ENCODE results near the gene OGFOD3. TPM values are rescaled to one million over a fixed set of nuclear protein-coding genes. Genes with fewer than 3 reads are reported as not detected.
A peak's percentile ranks its signal among the peaks of the same experiment; 100 is the strongest.

The OGFOD3 gene
- total RNA-seq, 1 donor from 2014 or later: 19.9 TPM

GRCh38 chr17:82346342-82347300 lies 71.8 kb downstream of the OGFOD3 start:
- no peak overlapping the region for H3K27ac Mint-ChIP-seq (ENCODE audit: unreplicated experiment)
- TF ChIP-seq CTCF (IDR thresholded peaks at IDR 0.05): no peak
- H3K9me3 Mint-ChIP-seq (ENCODE audit: low read depth): no peaks in the 10 kb centered on the region
- no peaks in the 10 kb centered on the region for H3K4me1 Mint-ChIP-seq (ENCODE audit: low read depth)
- peaks cover 23% of the 10 kb centered on the region for H3K27me3 Mint-ChIP-seq (ENCODE audit: low read depth)
- no peak for DNase-seq (ENCODE audit: low spot score)
- no peak overlapping the region for H3K4me3 Mint-ChIP-seq (ENCODE audit: unreplicated experiment)
- no peaks in the 10 kb centered on the region for H3K36me3 Mint-ChIP-seq (ENCODE audit: low read depth)

GRCh38 chr17:82345151-82345976 lies 73.0 kb downstream of the OGFOD3 start:
- H3K4me3 Mint-ChIP-seq (ENCODE audit: unreplicated experiment): no peak overlapping the region
- no peak overlapping the region for H3K27ac Mint-ChIP-seq (ENCODE audit: unreplicated experiment)
- no peak for DNase-seq (ENCODE audit: low spot score)
- no peaks in the 10 kb centered on the region for H3K4me1 Mint-ChIP-seq (ENCODE audit: low read depth)
- no peaks in the 10 kb centered on the region for H3K36me3 Mint-ChIP-seq (ENCODE audit: low read depth)
- TF ChIP-seq CTCF (IDR thresholded peaks at IDR 0.05): no peak
- no peaks in the 10 kb centered on the region for H3K9me3 Mint-ChIP-seq (ENCODE audit: low read depth)
- H3K27me3 Mint-ChIP-seq (ENCODE audit: low read depth): peaks cover 23% of the 10 kb centered on the region

- DNase-seq (ENCODE audit: low spot score): no peak
- Mint-ChIP-seq H3K4me1 (ENCODE audit: low read depth) (peaks cover 2% of the 10 kb centered on the region), H3K4me3 (ENCODE audit: unreplicated experiment) (no peak overlapping the region), H3K36me3 (ENCODE audit: low read depth) (no peaks in the 10 kb centered on the region), H3K27ac (ENCODE audit: unreplicated experiment) (no peak overlapping the region), H3K9me3 (ENCODE audit: low read depth) (no peaks in the 10 kb centered on the region), H3K27me3 (ENCODE audit: low read depth) (peaks cover 19% of the 10 kb centered on the region)
- no peak for TF ChIP-seq CTCF (IDR thresholded peaks at IDR 0.05)
Measured at GRCh38 chr17:82344175-82344907, 74.0 kb downstream of the OGFOD3 start.

GRCh38 chr17:82343560-82343959 lies 74.8 kb downstream of the OGFOD3 start:
- peak; percentile 33 for DNase-seq (ENCODE audit: low spot score)
- H3K9me3 Mint-ChIP-seq (ENCODE audit: low read depth): no peaks in the 10 kb centered on the region
- no peak for TF ChIP-seq CTCF (IDR thresholded peaks at IDR 0.05)
- peaks cover 12% of the 10 kb centered on the region for H3K27me3 Mint-ChIP-seq (ENCODE audit: low read depth)
- H3K36me3 Mint-ChIP-seq (ENCODE audit: low read depth): no peaks in the 10 kb centered on the region
- H3K4me1 Mint-ChIP-seq (ENCODE audit: low read depth): peaks cover 10% of the 10 kb centered on the region
- no peak overlapping the region for H3K27ac Mint-ChIP-seq (ENCODE audit: unreplicated experiment)
- no peak overlapping the region for H3K4me3 Mint-ChIP-seq (ENCODE audit: unreplicated experiment)
